Measurements from ENCODE around the gene TRAPPC1. TPM values are rescaled to one million over a fixed set of nuclear protein-coding genes. Genes with fewer than 3 reads are reported as not detected.

The TRAPPC1 gene, protein sequence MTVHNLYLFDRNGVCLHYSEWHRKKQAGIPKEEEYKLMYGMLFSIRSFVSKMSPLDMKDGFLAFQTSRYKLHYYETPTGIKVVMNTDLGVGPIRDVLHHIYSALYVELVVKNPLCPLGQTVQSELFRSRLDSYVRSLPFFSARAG
- 68.6 and 81.5 TPM in 2 replicates for total RNA-seq

DNA sequence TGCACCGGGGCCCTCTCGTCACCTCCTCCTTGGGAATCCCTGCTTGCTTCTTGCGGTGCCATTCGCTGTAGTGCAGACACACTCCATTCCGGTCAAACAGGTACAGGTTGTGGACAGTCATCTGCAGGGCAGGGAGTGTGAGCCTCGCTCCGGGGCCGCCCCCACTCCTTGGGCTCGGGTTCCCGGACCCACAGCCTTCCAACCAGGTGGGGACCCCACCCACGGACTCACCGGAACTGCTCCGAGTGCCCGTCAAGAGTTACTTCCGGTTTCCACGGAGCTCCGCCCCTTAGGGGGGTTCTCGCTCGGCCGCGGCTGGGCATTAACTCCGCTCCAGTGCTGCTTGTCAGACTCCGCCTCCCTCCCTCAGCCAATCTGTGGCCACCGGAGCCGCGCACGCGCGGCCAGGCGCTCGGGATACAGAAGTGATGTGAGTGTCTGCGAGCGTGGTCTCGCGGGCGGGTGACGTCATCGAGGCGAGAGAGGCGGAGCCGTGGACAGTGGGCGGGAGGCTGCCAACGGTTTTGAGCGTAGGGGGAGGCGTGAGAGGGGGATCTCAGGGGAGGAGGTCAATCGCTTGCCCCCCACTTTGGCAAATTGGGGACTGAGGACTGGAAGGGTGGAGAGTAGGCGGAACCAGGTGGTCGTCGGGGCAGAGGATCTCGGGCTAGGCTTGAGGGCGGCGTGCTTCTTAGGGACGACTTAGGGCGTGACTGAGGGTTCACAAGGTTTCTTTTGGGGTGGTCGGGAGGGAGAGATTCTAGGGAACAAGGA lies at the start of gene TRAPPC1, which contains the start of gene CNTROB:
Gene TRAPPC1 (minus strand): TSS at position 238 of the 774 bp plus-strand sequence. CDS start 117 bp downstream, at position 121.
Gene CNTROB (plus strand): TSS at position 498 of the 774 bp plus-strand sequence. CDS start 874 bp downstream, outside the sequence.

DNA sequence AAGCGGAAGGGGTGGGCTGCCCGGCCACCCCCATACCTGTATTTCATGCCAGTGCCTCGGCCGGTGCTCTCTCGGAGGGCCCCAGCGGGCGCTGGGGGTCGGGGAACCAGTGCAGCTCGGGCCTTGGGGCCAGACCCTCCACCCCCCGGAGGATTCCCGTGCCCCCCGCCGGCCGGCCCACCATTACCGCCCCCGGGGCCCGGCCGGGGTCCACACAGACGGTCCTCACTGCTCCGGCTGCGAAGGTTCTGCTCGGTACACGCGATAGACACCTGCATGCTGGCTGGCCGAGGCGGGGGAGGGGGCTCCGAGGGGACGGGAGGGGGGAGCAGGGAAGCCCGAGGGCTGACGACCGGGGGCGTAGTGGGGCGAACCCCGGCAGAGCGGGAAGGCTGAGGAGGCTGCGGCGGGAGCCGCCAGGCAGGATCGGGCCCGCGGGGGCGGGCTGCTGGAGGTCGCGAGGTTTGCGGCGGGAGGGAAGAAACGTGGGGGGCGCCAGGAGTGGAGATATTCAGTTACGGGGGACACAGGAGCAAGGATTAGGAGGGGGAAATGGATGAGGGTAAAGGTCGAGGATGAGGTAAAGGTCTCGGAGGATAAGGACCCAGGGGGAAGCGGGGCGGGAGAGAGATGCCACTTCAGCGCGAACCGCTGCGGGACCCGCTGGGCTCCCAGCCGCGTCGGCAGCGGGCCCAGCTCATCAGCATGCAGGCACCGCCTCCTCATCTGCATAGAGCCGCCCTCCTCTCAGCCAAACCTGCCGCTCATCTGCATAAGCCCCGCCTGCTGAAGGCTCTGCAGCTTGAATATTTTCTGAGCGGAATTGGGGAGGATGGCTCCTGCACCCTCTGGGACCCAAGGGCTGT lies 2.4 kb downstream of the TRAPPC1 start, which contains the start of gene KCNAB3:
Gene KCNAB3 (minus strand): TSS at position 699 of the 866 bp plus-strand sequence. CDS start 421 bp downstream, at position 278.

DNA sequence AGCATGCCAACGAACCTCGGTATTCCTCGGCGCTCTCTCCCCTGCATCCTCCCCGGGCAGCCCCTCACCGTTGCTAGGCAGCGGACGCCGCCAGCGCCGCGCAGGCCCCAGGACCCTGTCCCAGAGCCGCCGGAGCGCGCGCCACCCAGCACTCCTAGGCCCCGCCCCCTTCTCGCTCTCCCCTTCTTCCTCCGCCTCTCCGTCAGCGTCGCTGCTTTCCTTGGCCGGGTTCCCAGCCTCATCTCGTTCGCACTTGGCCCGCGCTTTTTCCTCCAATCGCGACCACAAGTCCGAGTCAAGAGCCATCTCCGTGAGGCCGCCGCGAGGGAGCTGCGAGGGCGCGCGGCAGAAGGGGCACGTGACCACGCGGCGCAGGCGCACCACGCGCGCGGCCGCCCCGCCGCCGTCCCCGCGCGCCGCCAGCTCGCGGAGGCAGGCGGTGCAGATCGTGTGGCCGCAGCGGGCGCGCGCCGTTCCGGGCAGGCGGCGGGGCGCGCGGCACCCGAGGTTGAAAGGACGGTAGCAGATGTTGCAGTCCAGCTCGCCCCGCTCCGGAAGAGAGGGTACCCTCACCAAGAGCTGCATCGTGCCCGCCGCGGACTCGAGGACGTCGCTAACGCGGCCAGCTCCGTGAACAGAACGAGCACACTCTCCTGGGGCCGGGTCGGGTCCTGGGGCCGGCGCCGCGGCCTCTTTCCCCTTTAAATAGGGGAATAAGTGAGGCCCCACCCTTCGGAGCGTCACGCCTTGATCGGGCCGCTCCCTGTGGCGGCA lies 15.9 kb downstream of the TRAPPC1 start, which contains the start of gene RNF227:
Gene RNF227 (minus strand): TSS at position 679 of the 774 bp plus-strand sequence. CDS start 94 bp downstream, at position 585.

DNA sequence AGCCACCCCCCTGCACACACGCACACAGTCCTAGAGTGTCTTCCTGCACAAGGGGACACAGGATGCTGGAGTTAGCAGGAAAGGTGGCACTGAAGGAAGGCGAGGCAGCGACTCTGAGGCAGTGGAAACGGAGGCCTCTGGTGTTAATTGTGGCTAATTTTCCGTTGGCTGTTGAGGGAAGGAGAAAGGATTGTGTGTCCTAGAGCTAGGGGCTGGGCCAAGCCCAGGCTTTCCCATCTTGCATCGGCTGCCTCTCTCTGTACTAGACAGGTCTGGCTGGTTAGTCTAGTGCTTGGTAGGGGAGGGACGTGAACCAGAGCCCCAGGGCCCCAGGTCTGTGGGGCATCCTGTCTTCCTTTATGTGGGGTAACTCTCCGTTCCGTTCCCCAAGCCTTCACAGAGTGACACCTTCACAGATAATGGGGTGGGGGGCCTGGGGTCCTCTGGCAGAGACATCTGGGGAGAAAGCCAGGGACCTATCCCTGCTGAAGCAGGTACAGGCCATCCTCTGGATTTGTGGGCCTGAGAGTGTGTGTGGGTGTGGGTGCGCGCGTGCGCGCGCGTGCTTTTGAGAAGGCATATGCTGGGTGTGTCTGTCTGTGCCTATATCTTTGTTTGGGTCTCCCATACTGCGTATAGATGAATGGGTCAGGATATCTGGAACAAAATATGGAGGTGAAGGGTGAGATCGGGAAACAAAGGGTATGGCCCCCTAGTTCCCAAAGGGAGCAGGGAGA lies 43.4 kb downstream of the TRAPPC1 start, which contains the start of gene CHD3:
Gene CHD3 (plus strand): TSS at position 606 of the 737 bp plus-strand sequence. CDS start 212 bp downstream, outside the sequence.

Other genes with a start within 250 kb of the TRAPPC1 start
- gene TP53, start 244.5 kb downstream of the TRAPPC1 start, total RNA-seq, result 33.0 and 41.8 TPM in 2 replicates
- 16.7 and 18.8 TPM in 2 replicates for gene WRAP53, start 243.5 kb downstream of the TRAPPC1 start, total RNA-seq
- gene EFNB3, start 226.7 kb downstream of the TRAPPC1 start, total RNA-seq, result 0.18 TPM in 1 of 2 replicates, not detected in the other
- gene DNAH2, start 214.2 kb downstream of the TRAPPC1 start, total RNA-seq, result 0.18 and 0.29 TPM in 2 replicates
- 0.86 and 0.89 TPM in 2 replicates for gene KDM6B, start 97.7 kb downstream of the TRAPPC1 start, total RNA-seq
- gene TMEM88, start 76.9 kb downstream of the TRAPPC1 start, total RNA-seq, result 0.18 TPM in 1 of 2 replicates, not detected in the other
- gene NAA38, start 74.4 kb downstream of the TRAPPC1 start, total RNA-seq, result 118 and 152 TPM in 2 replicates
- 4.3 and 11.3 TPM in 2 replicates for gene CYB5D1, start 73.9 kb downstream of the TRAPPC1 start, total RNA-seq
- gene CHD3, start 43.2 kb downstream of the TRAPPC1 start, total RNA-seq, result 76.4 and 84.2 TPM in 2 replicates
- 3.5 and 29.2 TPM in 2 replicates for gene RNF227, start 15.7 kb downstream of the TRAPPC1 start, total RNA-seq
- 0.58 and 1.2 TPM in 2 replicates for gene KCNAB3, start 2.1 kb downstream of the TRAPPC1 start, total RNA-seq
- gene CNTROB, start 260 bp upstream of the TRAPPC1 start, total RNA-seq, result 30.3 and 35.7 TPM in 2 replicates
- gene GUCY2D, start 70.7 kb upstream of the TRAPPC1 start, total RNA-seq, result 0.89 and 1.4 TPM in 2 replicates
- 0.18 and 0.29 TPM in 2 replicates for gene ALOX15B, start 107.1 kb upstream of the TRAPPC1 start, total RNA-seq
- not detected in 2 replicates for gene ALOX12B, start 155.8 kb upstream of the TRAPPC1 start, total RNA-seq
- 0.29 TPM in 1 of 2 replicates, not detected in the other for gene ALOXE3, start 186.6 kb upstream of the TRAPPC1 start, total RNA-seq
- 2.0 TPM in 1 of 2 replicates, not detected in the other for gene HES7, start 192.2 kb upstream of the TRAPPC1 start, total RNA-seq
- gene PER1, start 220.5 kb upstream of the TRAPPC1 start, total RNA-seq, result 30.0 and 52.5 TPM in 2 replicates
- 4.0 and 6.2 TPM in 2 replicates for gene VAMP2, start 231.0 kb upstream of the TRAPPC1 start, total RNA-seq
- gene TMEM107, start 244.4 kb upstream of the TRAPPC1 start, total RNA-seq, result 45.3 and 62.9 TPM in 2 replicates

All from myometrial cell (primary cell).